H1 (cell line): ENCODE data around the gene WDR31. TPM values are rescaled to one million over a fixed set of nuclear protein-coding genes. Genes with fewer than 3 reads are reported as not detected.

ENCODE experiments used
- CTCF ChIA-PET: fragments of 300-600 bp; sonication (Branson Sonifier 250); formaldehyde crosslinking; loops from one replicate; lab custom pipeline; 2021; ENCODE audit not compliant: partially characterized antibody; lab: Charles Lee
- POLR2A ChIA-PET: fragments of 300-600 bp; sonication (Branson Sonifier 250); formaldehyde crosslinking; loops from one replicate; lab custom pipeline; 2021; ENCODE audit warnings: inconsistent platforms; ENCODE audit not compliant: partially characterized antibody; lab: Charles Lee
- DNase-seq, 2 experiments: peaks; one replicate each; pipeline versions ENCODE4 v3.0.0 to v3.0.0-alpha.2; 2010 to 2022; ENCODE audit warnings: low spot score in 2 of 2, low read depth in 1 of 2, mixed read lengths in 1 of 2
- FAIRE-seq: peaks from 2 replicates; lab custom pipeline; 2011; peaks lifted over from hg19 to GRCh38; lab: Jason Lieb, UNC
- H2AFZ ChIP-seq: 2 replicates; pipeline ENCODE4 v1.8.1; 2012; ENCODE audit warnings: low read length, inconsistent platforms
- H2AK5ac ChIP-seq: 2 replicates; pipeline ENCODE4 v1.6.1; 2013; ENCODE audit warnings: low read depth, low read length
- H2BK120ac ChIP-seq: replicated peaks from 2 replicates; pipeline ENCODE3; 2013; ENCODE audit warnings: low read depth, low read length, inconsistent platforms
- H2BK12ac ChIP-seq: 2 replicates; pipeline ENCODE4 v1.6.1; 2013; ENCODE audit warnings: low read depth, low read length
- H2BK15ac ChIP-seq: 2 replicates; pipeline ENCODE4 v1.6.1; 2013; ENCODE audit warnings: low read length
- H2BK20ac ChIP-seq: 2 replicates; pipeline ENCODE4 v1.6.1; 2013; ENCODE audit warnings: low read length
- H2BK5ac ChIP-seq: 2 replicates; pipeline ENCODE4 v1.6.1; 2013; ENCODE audit warnings: low read depth, low read length
- H3K14ac ChIP-seq: 2 replicates; pipeline ENCODE4 v1.6.1; 2013; ENCODE audit warnings: inconsistent platforms; ENCODE audit not compliant: insufficient read length
- H3K18ac ChIP-seq: 2 replicates; pipeline ENCODE4 v1.6.1; 2013; ENCODE audit warnings: low read length; ENCODE audit errors: extremely low read depth
- H3K23ac ChIP-seq: 2 replicates; pipeline ENCODE4 v1.6.1; 2013; ENCODE audit warnings: inconsistent platforms; ENCODE audit not compliant: insufficient read length
- H3K23me2 ChIP-seq: 2 replicates; pipeline ENCODE4 v1.6.1; 2013; ENCODE audit warnings: low read depth, low read length
- H3K27ac ChIP-seq: 2 replicates; pipeline ENCODE4 v1.6.1; 2011; ENCODE audit warnings: low read depth, low read length, inconsistent platforms
- H3K27me3 ChIP-seq, 4 experiments: replicated peaks in 1 of 4; 1 replicate in 1 of 4; 2 replicates in 3 of 4; pipeline versions ENCODE4 v1.6.1 to v1.8.1; 2011 to 2013; ENCODE audit warnings: low read length in 3 of 4, mild to moderate bottlenecking in 3 of 4, inconsistent platforms in 2 of 4, mixed read lengths in 2 of 4, moderate library complexity in 1 of 4; ENCODE audit not compliant: control insufficient read depth in 3 of 4, insufficient read depth in 3 of 4; ENCODE audit errors: extremely low read depth in 1 of 4
- H3K36me3 ChIP-seq, 4 experiments: 2 replicates each; pipeline versions ENCODE4 v1.6.1 to v1.8.1; 2011 to 2013; ENCODE audit warnings: mild to moderate bottlenecking in 4 of 4, low read length in 3 of 4, moderate library complexity in 2 of 4, control low read depth in 1 of 4, inconsistent platforms in 1 of 4; ENCODE audit not compliant: insufficient read depth in 4 of 4, control insufficient read depth in 2 of 4
- H3K4ac ChIP-seq: replicated peaks from 2 replicates; pipeline ENCODE3; 2013; ENCODE audit warnings: low read length, low read depth, mixed read lengths, inconsistent platforms; ENCODE audit not compliant: insufficient read length
- H3K4me1 ChIP-seq, 4 experiments: replicated peaks in 1 of 4; 1 replicate in 1 of 4; 2 replicates in 3 of 4; pipeline versions ENCODE4 v1.6.1 to v1.8.1; 2011 to 2013; ENCODE audit warnings: low read length in 3 of 4, inconsistent platforms in 2 of 4, mixed read lengths in 1 of 4; ENCODE audit not compliant: insufficient read depth in 4 of 4, control insufficient read depth in 3 of 4
- H3K4me2 ChIP-seq, 2 experiments: 2 replicates each; pipeline versions ENCODE4 v1.6.1 to v1.8.1; 2011 to 2013; ENCODE audit warnings: low read depth in 2 of 2, low read length in 2 of 2, control low read depth in 1 of 2, inconsistent platforms in 1 of 2, mild to moderate bottlenecking in 1 of 2; ENCODE audit not compliant: insufficient read depth in 1 of 2
- H3K4me3 ChIP-seq, 4 experiments: fragments of 200-600, 300-600 bp in 1 of 4; sonication (generic), shearing (Covaris generic), sonication (Bioruptor Twin) in 1 of 4; 2 replicates each; pipeline versions ENCODE4 v1.5.1 to v1.8.1; 2011 to 2016; ENCODE audit warnings: low read length in 4 of 4, low read depth in 3 of 4, control low read depth in 2 of 4, inconsistent platforms in 2 of 4, mild to moderate bottlenecking in 2 of 4, mixed read lengths in 1 of 4, moderate library complexity in 1 of 4; ENCODE audit not compliant: insufficient read depth in 2 of 4; ENCODE audit errors: extremely low read depth in 1 of 4
- H3K56ac ChIP-seq: replicated peaks from 2 replicates; pipeline ENCODE3; 2013; ENCODE audit warnings: low read depth, mild to moderate bottlenecking, mixed read lengths, low read length, inconsistent platforms; ENCODE audit not compliant: insufficient read length
- H3K79me1 ChIP-seq: 2 replicates; pipeline ENCODE4 v1.6.1; 2013; ENCODE audit warnings: low read depth, low read length, control low read depth
- H3K79me2 ChIP-seq, 2 experiments: 2 replicates each; pipeline versions ENCODE4 v1.6.1 to v1.8.1; 2012 to 2013; ENCODE audit warnings: low read length in 2 of 2, mild to moderate bottlenecking in 2 of 2, inconsistent platforms in 1 of 2; ENCODE audit not compliant: insufficient read depth in 2 of 2, control insufficient read depth in 1 of 2
- H3K9ac ChIP-seq, 4 experiments: replicated peaks in 1 of 4; 1 replicate in 1 of 4; 2 replicates in 3 of 4; pipeline versions ENCODE4 v1.6.1 to v1.8.1; 2011 to 2013; ENCODE audit warnings: low read depth in 3 of 4, low read length in 3 of 4, control low read depth in 2 of 4, mild to moderate bottlenecking in 2 of 4, moderate library complexity in 2 of 4, inconsistent platforms in 1 of 4; ENCODE audit errors: extremely low read depth in 1 of 4
- H3K9me3 ChIP-seq, 2 experiments: 2 replicates each; pipeline versions ENCODE4 v1.6.1 to v1.8.1; 2012 to 2013; ENCODE audit warnings: mild to moderate bottlenecking in 2 of 2, moderate library complexity in 2 of 2, control low read depth in 1 of 2, inconsistent platforms in 1 of 2, low read depth in 1 of 2, low read length in 1 of 2, mixed read lengths in 1 of 2; ENCODE audit not compliant: insufficient read depth in 2 of 2
- H4K20me1 ChIP-seq, 2 experiments: replicated peaks in 1 of 2; 2 replicates each; pipeline versions ENCODE3 to v1.8.1; 2011 to 2013; ENCODE audit warnings: inconsistent platforms in 2 of 2, low read length in 2 of 2, mild to moderate bottlenecking in 1 of 2; ENCODE audit not compliant: insufficient read depth in 2 of 2, control insufficient read depth in 1 of 2
- H4K5ac ChIP-seq: 2 replicates; pipeline ENCODE4 v1.6.1; 2013; ENCODE audit warnings: low read length, low read depth, mixed read lengths, inconsistent platforms; ENCODE audit not compliant: insufficient read length
- H4K8ac ChIP-seq: 2 replicates; pipeline ENCODE4 v1.8.0; 2013; ENCODE audit warnings: mild to moderate bottlenecking, moderate library complexity, low read length, inconsistent platforms; ENCODE audit not compliant: insufficient read depth; ENCODE audit errors: extremely low read depth
- H4K91ac ChIP-seq: replicated peaks from 2 replicates; pipeline ENCODE3; 2013; ENCODE audit warnings: low read length, mixed read lengths, inconsistent platforms; ENCODE audit not compliant: insufficient read length
- ASH2L ChIP-seq: fragments of 200-600, 300-600 bp; sonication (generic); IDR thresholded peaks from one replicate; pipeline ENCODE4 v1.7.1; 2017; ENCODE audit warnings: low read length
- ATF2 ChIP-seq: IDR thresholded peaks from 2 replicates; pipeline ENCODE4 v1.6.1; 2012; ENCODE audit warnings: low read length, inconsistent platforms
- BCL11A ChIP-seq, 2 experiments: IDR thresholded peaks; one replicate each; pipeline ENCODE4 v1.6.1; 2011; ENCODE audit warnings: low read depth in 2 of 2, low read length in 2 of 2, mild to moderate bottlenecking in 2 of 2
- CBX8 ChIP-seq: fragments of 300-800, 300-1000 bp; sonication (generic); IDR thresholded peaks from 2 replicates; pipeline ENCODE4 v1.7.1; 2016; ENCODE audit warnings: low read depth, low read length, borderline replicate concordance
- EP300 ChIP-seq, 2 experiments: IDR thresholded peaks; 1 replicate in 1 of 2; 2 replicates in 1 of 2; pipeline ENCODE4 v1.6.1; 2011 to 2012; ENCODE audit warnings: low read depth in 2 of 2, low read length in 2 of 2, mild to moderate bottlenecking in 2 of 2, borderline replicate concordance in 1 of 2, inconsistent platforms in 1 of 2, moderate library complexity in 1 of 2
- FOSL1 ChIP-seq: IDR thresholded peaks from 2 replicates; pipeline ENCODE4 v1.6.1; 2011; ENCODE audit warnings: mild to moderate bottlenecking, low read depth, low read length, moderate library complexity; ENCODE audit not compliant: insufficient read depth
- JUND ChIP-seq: IDR thresholded peaks from 2 replicates; pipeline ENCODE4 v1.6.1; 2011; ENCODE audit warnings: mild to moderate bottlenecking, improper control_type of control experiment, low read length
- NRF1 ChIP-seq: IDR thresholded peaks from 2 replicates; pipeline ENCODE4 v1.6.1; 2011; ENCODE audit warnings: mild to moderate bottlenecking, low read depth, low read length, improper control_type of control experiment
- POU5F1 ChIP-seq: IDR thresholded peaks from 2 replicates; pipeline ENCODE4 v1.6.1; 2011; ENCODE audit warnings: low read depth, mild to moderate bottlenecking, low read length, moderate library complexity
- SIRT6 ChIP-seq: IDR thresholded peaks from one replicate; pipeline ENCODE4 v1.7.1; 2012; ENCODE audit warnings: low read length, inconsistent platforms
- SIX5 ChIP-seq: IDR thresholded peaks from 2 replicates; pipeline ENCODE4 v1.6.1; 2011; ENCODE audit warnings: mild to moderate bottlenecking, low read depth, low read length
- SP4 ChIP-seq: IDR thresholded peaks from 2 replicates; pipeline ENCODE4 v1.6.1; 2012; ENCODE audit warnings: low read length, inconsistent platforms
- TCF12 ChIP-seq: IDR thresholded peaks from 2 replicates; pipeline ENCODE4 v1.6.1; 2011; ENCODE audit warnings: low read depth, mild to moderate bottlenecking, low read length
- WGBS, 2 experiments: shearing (Covaris generic) in 1 of 2; methylation state at CpG; one replicate each; pipeline versions ENCODE4 v1.1.6 to v1.1.7; 2013 to 2015; ENCODE audit warnings: low lambda C conversion rate in 2 of 2, mixed read lengths in 2 of 2, inconsistent platforms in 1 of 2, low coverage in 1 of 2, missing lambda C conversion rate in 1 of 2; ENCODE audit not compliant: insufficient replicate concordance in 2 of 2, insufficient coverage in 1 of 2, insufficient read length in 1 of 2; ENCODE audit errors: extremely low coverage in 1 of 2, missing lambda C conversion rate in 1 of 2; 5-methylcytosine and 5-hydroxymethylcytosine counted together
- polyA plus RNA-seq, 7 experiments: library from polyadenylated mRNA; depleted of rRNA in 3 of 7; stranded (reverse) in 5 of 7; unstranded in 2 of 7; fragments of >200 nt in 5 of 7; fragments of 200-250 nt in 2 of 7; gene quantifications; 1 replicate in 5 of 7; 2 replicates in 1 of 7; 4 replicates in 1 of 7; pipeline versions ENCODE4 v1.2.1 to v1.2.3, GENCODE V29; 2011 to 2013; ENCODE audit warnings: missing spikeins in 2 of 7, mixed read lengths in 2 of 7
- total RNA-seq: library from RNA; stranded (reverse); fragmentation: NEBNext Ultra II Directional; extraction: Animal tissue kit (Norgen Biotek cat#: 25700); gene quantifications from 2 replicates; pipeline ENCODE4 v1.2.1, GENCODE V29; 2021

WDR31 gene
- total and polyA plus RNA-seq, 2 of the 8 experiments (the other 6 are each of a cell fraction or from before 2014, with no cell fraction given): 0.27 to 0.28 TPM

- H2AFZ ChIP-seq: no peak overlapping the region
- 75% methylated on average over 1 of the region's 1 CpG; no CpG with 5 or more reads in 1 of the 2 experiments for WGBS, 2 experiments
- H2BK20ac ChIP-seq: no peak overlapping the region
- H4K5ac ChIP-seq: no peak overlapping the region
- H3K9ac ChIP-seq: no peak overlapping the region
- H3K18ac ChIP-seq: no peak overlapping the region
- no peak overlapping the region for H3K27ac ChIP-seq
- 0 out of 2 replicates have a peak overlapping the region, but pooled peaks have one; percentile 29 for H2BK15ac ChIP-seq
- no peak overlapping the region for H2BK120ac ChIP-seq
- H3K79me2 ChIP-seq: no peaks in the 10 kb centered on the region
- H3K9me3 ChIP-seq: no peaks in the 10 kb centered on the region
- H4K8ac ChIP-seq: no peak overlapping the region
- H3K23me2 ChIP-seq: peaks cover 4% of the 10 kb centered on the region
- no peak overlapping the region for H3K23ac ChIP-seq
- FAIRE-seq (no peak), DNase-seq (no peak)
- H3K4me1 ChIP-seq: peaks cover 0 to 2% (median 0%) of the 10 kb centered on the region in 4 experiments; a peak in 3 of 7 replicates
- no peak overlapping the region for H2AK5ac ChIP-seq
- no peaks in the 10 kb centered on the region for H3K36me3 ChIP-seq
- no peak overlapping the region for H3K56ac ChIP-seq
- H4K91ac ChIP-seq: no peak overlapping the region
- no peak overlapping the region for H3K14ac ChIP-seq
- H2BK5ac ChIP-seq: no peak overlapping the region
- peaks cover 0 to 6% (median 3%) of the 10 kb centered on the region in 4 experiments; a peak in 2 of 7 replicates for H3K27me3 ChIP-seq
- CTCF ChIA-PET: interaction anchor here (0.6 to 1.0 kb wide), 3 partner anchors 69 to 439 kb away, joined by 3 read pairs; no protein-coding TSS in a partner anchor
- POLR2A ChIA-PET: interaction anchor here (0.7 kb wide), 1 partner anchor 60 kb away, joined by 3 read pairs; no protein-coding TSS in a partner anchor
- no peak overlapping the region for H3K4ac ChIP-seq
- H3K79me1 ChIP-seq: no peaks in the 10 kb centered on the region
- no peak overlapping the region for H2BK12ac ChIP-seq
- no peak overlapping the region for H3K4me3 ChIP-seq
- H4K20me1 ChIP-seq: no peaks in the 10 kb centered on the region
- no peak overlapping the region for H3K4me2 ChIP-seq
- TF ChIP-seq SIRT6 (no peak), EP300 (IDR thresholded peaks at IDR 0.05; ENCODE audit: borderline replicate concordance in 1 of 2, low read depth in 2 of 2, low read length in 2 of 2) (no peak), CBX8 (no peak), NRF1 (no peak), TCF12 (no peak), SIX5 (no peak), ASH2L (no peak), JUND (no peak), ATF2 (no peak), SP4 (no peak), FOSL1 (no peak), BCL11A (IDR thresholded peaks at IDR 0.05; ENCODE audit: low read depth in 2 of 2, low read length in 2 of 2) (no peak), POU5F1 (no peak)
These were observed 3.7 kb upstream of the WDR31 start for GRCh38 chr9:113343732-113344231.
